Measurements from ENCODE around the gene NEK11.

GRCh38 chr3:131114256-131114655, 87.6 kb downstream of the NEK11 start:
- no peak for TF ChIP-seq CTCF (IDR thresholded peaks at IDR 0.05)
- TF ChIP-seq POLR2A (IDR thresholded peaks at IDR 0.05), result no peak

Data from thyroid gland (tissue), 4 donors.